Endothelial cell (in vitro differentiated cells): ENCODE data around the gene LRRC61. TPM values are rescaled to one million over a fixed set of nuclear protein-coding genes. Genes with fewer than 3 reads are reported as not detected.

Source experiments
- DNase-seq: peaks from one replicate; pipeline ENCODE4 v3.0.0; 2021; ENCODE audit warnings: low spot score
- H3K27ac Mint-ChIP-seq: one replicate; pipeline ENCODE4 v1.8.0; 2021; ENCODE audit warnings: mixed read lengths, inconsistent platforms; ENCODE audit not compliant: unreplicated experiment
- H3K27me3 Mint-ChIP-seq: one replicate; pipeline ENCODE4 v1.8.0; 2021; ENCODE audit warnings: mild to moderate bottlenecking, moderate library complexity, mixed read lengths, inconsistent platforms; ENCODE audit not compliant: unreplicated experiment
- H3K36me3 Mint-ChIP-seq: one replicate; pipeline ENCODE4 v1.8.0; 2021; ENCODE audit warnings: mild to moderate bottlenecking, low read depth, mixed read lengths, inconsistent platforms; ENCODE audit not compliant: unreplicated experiment
- H3K4me1 Mint-ChIP-seq: one replicate; pipeline ENCODE4 v1.8.0; 2021; ENCODE audit warnings: mild to moderate bottlenecking, mixed read lengths, inconsistent platforms; ENCODE audit not compliant: unreplicated experiment
- H3K4me3 Mint-ChIP-seq: one replicate; pipeline ENCODE4 v1.8.0; 2021; ENCODE audit warnings: mild to moderate bottlenecking, mixed read lengths, inconsistent platforms; ENCODE audit not compliant: unreplicated experiment
- H3K9me3 Mint-ChIP-seq: one replicate; pipeline ENCODE4 v1.8.0; 2021; ENCODE audit warnings: mixed read lengths, inconsistent platforms; ENCODE audit not compliant: unreplicated experiment
- CTCF ChIP-seq: fragments of 200-600 bp; sonication (generic); IDR thresholded peaks from one replicate; pipeline ENCODE4 v1.5.0; 2021; ENCODE audit warnings: antibody characterized with exemption; ENCODE audit not compliant: unreplicated experiment
- total RNA-seq: library from RNA; stranded (reverse); fragmentation: NEBNext Ultra II Directional; extraction: Animal tissue kit (Norgen Biotek cat#: 25700); gene quantifications from one replicate; pipeline ENCODE4 v1.2.1, GENCODE V29; 2021; ENCODE audit not compliant: unreplicated experiment

LRRC61 gene
- total RNA-seq, 1 donor from 2014 or later: 5.1 TPM

GRCh38 chr7:150346922-150347321, 23.8 kb downstream of the LRRC61 start:
- H3K9me3 Mint-ChIP-seq: peaks cover 5% of the 10 kb centered on the region
- no peak overlapping the region for H3K27ac Mint-ChIP-seq
- H3K36me3 Mint-ChIP-seq: peaks cover 17% of the 10 kb centered on the region
- DNase-seq: no peak
- H3K4me1 Mint-ChIP-seq: peaks cover 4% of the 10 kb centered on the region
- no peak for TF ChIP-seq CTCF
- H3K4me3 Mint-ChIP-seq: no peak overlapping the region
- peaks cover 8% of the 10 kb centered on the region for H3K27me3 Mint-ChIP-seq

- Mint-ChIP-seq H3K36me3 (no peaks in the 10 kb centered on the region), H3K4me3 (no peak overlapping the region), H3K4me1 (no peaks in the 10 kb centered on the region), H3K9me3 (no peaks in the 10 kb centered on the region), H3K27me3 (no peaks in the 10 kb centered on the region), H3K27ac (no peak overlapping the region)
- no peak for TF ChIP-seq CTCF
- DNase-seq: no peak
Measured at GRCh38 chr7:150351587-150352194, 28.5 kb downstream of the LRRC61 start.

- H3K27me3 Mint-ChIP-seq: peaks cover 2% of the 10 kb centered on the region
- no peak overlapping the region for H3K4me3 Mint-ChIP-seq
Measured at GRCh38 chr7:150355666-150356059, 32.5 kb downstream of the LRRC61 start.

GRCh38 chr7:150356265-150356897, 33.2 kb downstream of the LRRC61 start:
- TF ChIP-seq CTCF: peak; percentile 72
- Mint-ChIP-seq H3K27ac (no peak overlapping the region), H3K36me3 (no peaks in the 10 kb centered on the region), H3K4me1 (peaks cover 4% of the 10 kb centered on the region), H3K9me3 (no peaks in the 10 kb centered on the region), H3K27me3 (peaks cover 2% of the 10 kb centered on the region), H3K4me3 (no peak overlapping the region)
- no peak for DNase-seq

More at GRCh38 chr7:150355666-150356059, 32.5 kb downstream of the LRRC61 start:
- Mint-ChIP-seq H3K27ac (no peak overlapping the region), H3K9me3 (no peaks in the 10 kb centered on the region), H3K36me3 (no peaks in the 10 kb centered on the region), H3K4me1 (peaks cover 3% of the 10 kb centered on the region)
- TF ChIP-seq CTCF: no peak
- DNase-seq: no peak

GRCh38 chr7:150357270-150357669, 34.1 kb downstream of the LRRC61 start:
- H3K4me3 Mint-ChIP-seq: no peak overlapping the region
- H3K9me3 Mint-ChIP-seq: no peaks in the 10 kb centered on the region
- peaks cover 11% of the 10 kb centered on the region for H3K4me1 Mint-ChIP-seq
- H3K27me3 Mint-ChIP-seq: peaks cover 2% of the 10 kb centered on the region
- H3K27ac Mint-ChIP-seq: no peak overlapping the region
- DNase-seq: no peak
- no peak for TF ChIP-seq CTCF
- H3K36me3 Mint-ChIP-seq: no peaks in the 10 kb centered on the region
